Measurements from ENCODE around the gene GABRD. TPM values are rescaled to one million over a fixed set of nuclear protein-coding genes. Genes with fewer than 3 reads are reported as not detected.
A peak's percentile ranks its signal among the peaks of the same experiment; 100 is the strongest.

GABRD gene
- total and polyA plus RNA-seq, 10 donors, result 0.35 to 1.2 (median 0.94) TPM; not detected in 3

- H3K4me1 ChIP-seq, result peaks cover 27 to 39% (median 35%) of the 10 kb centered on the region in 6 donors
- no peak overlapping the region for H3K27ac ChIP-seq
- H3K4me3 ChIP-seq, result no peak overlapping the region
- H3K36me3 ChIP-seq, result no peaks in the 10 kb centered on the region
- H3K27me3 ChIP-seq (replicated peaks in 1 of 7), result peaks cover 0 to 39% (median 12%) of the 10 kb centered on the region in 7 donors
- no peak for TF ChIP-seq POLR2A (IDR thresholded peaks at IDR 0.05)
- TF ChIP-seq CTCF (IDR thresholded peaks at IDR 0.05 in 8 of 11, conservative IDR thresholded peaks at IDR 0.05 in 3 of 11), result no peak
- no peak for TF ChIP-seq POLR2AphosphoS5 (IDR thresholded peaks at IDR 0.05)
- H3K9me3 ChIP-seq, result peaks cover 0 to 3% (median 0%) of the 10 kb centered on the region in 8 donors
- 76 to 85% (median 83%) methylated on average over 23 to 41 of the region's 41 CpGs for WGBS, 5 donors
- intact Hi-C loops (cut with DNase I; ENCODE audit: low total_unique reads), result loop anchor here (10.0 kb wide), 1 partner anchor 98 kb away; no protein-coding TSS in a partner anchor
- no peak for DNase-seq
These were observed 24.0 kb downstream of the GABRD start for GRCh38 chr1:2042830-2043773.

GRCh38 chr1:2043886-2044285, 24.7 kb downstream of the GABRD start:
- Histone ChIP-seq H3K4me1 (peaks cover 27 to 47% (median 39%) of the 10 kb centered on the region in 6 donors), H3K27ac (no peak overlapping the region), H3K27me3 (replicated peaks in 1 of 7) (peaks cover 0 to 46% (median 12%) of the 10 kb centered on the region in 7 donors), H3K9me3 (no peaks in the 10 kb centered on the region), H3K4me3 (no peak overlapping the region), H3K36me3 (no peaks in the 10 kb centered on the region)
- DNase-seq, result no peak
- WGBS, 5 donors, result 92 to 100% (median 97%) methylated on average over 1 to 4 of the region's 4 CpGs
- TF ChIP-seq POLR2A (IDR thresholded peaks at IDR 0.05) (no peak), CTCF (IDR thresholded peaks at IDR 0.05 in 8 of 11, conservative IDR thresholded peaks at IDR 0.05 in 3 of 11) (no peak), POLR2AphosphoS5 (IDR thresholded peaks at IDR 0.05) (no peak)
- intact Hi-C loops (cut with DNase I; ENCODE audit: low total_unique reads), result loop anchor here (10.0 kb wide), 1 partner anchor 99 kb away; no protein-coding TSS in a partner anchor

GRCh38 chr1:2044510-2045319, 25.6 kb downstream of the GABRD start:
- peaks cover 33 to 56% (median 47%) of the 10 kb centered on the region in 6 donors for H3K4me1 ChIP-seq
- no peak for TF ChIP-seq POLR2A (IDR thresholded peaks at IDR 0.05)
- TF ChIP-seq POLR2AphosphoS5 (IDR thresholded peaks at IDR 0.05), result peak in 2 of 3 donors; percentile 53 to 61
- TF ChIP-seq CTCF (IDR thresholded peaks at IDR 0.05 in 8 of 11, conservative IDR thresholded peaks at IDR 0.05 in 3 of 11), result peak; percentile 77 to 96 (median 91)
- H3K27me3 ChIP-seq (replicated peaks in 1 of 7), result peaks cover 0 to 55% (median 12%) of the 10 kb centered on the region in 7 donors
- DNase-seq, result peak; percentile 94
- peak overlapping the region in 6 of 8 donors; percentile 17 to 40 (median 32) for H3K27ac ChIP-seq
- H3K9me3 ChIP-seq, result no peaks in the 10 kb centered on the region
- peak overlapping the region in 7 of 8 donors; percentile 8 to 58 (median 25) for H3K4me3 ChIP-seq
- intact Hi-C loops (cut with DNase I; ENCODE audit: low total_unique reads), result loop anchor here (10.0 kb wide), 1 partner anchor 100 kb away; no protein-coding TSS in a partner anchor
- no peaks in the 10 kb centered on the region for H3K36me3 ChIP-seq
- 10 to 25% (median 12%) methylated on average over 27 to 75 of the region's 75 CpGs for WGBS, 5 donors
